IPS DF 4.7 (cell line): Measurements from ENCODE around the gene NME1.

ENCODE experiments used
- DNase-seq: peaks from one replicate; pipeline ENCODE4 v3.0.0-alpha.2; 2013; ENCODE audit warnings: low spot score; ENCODE audit errors: extremely low read depth

The NME1 gene

DNA sequence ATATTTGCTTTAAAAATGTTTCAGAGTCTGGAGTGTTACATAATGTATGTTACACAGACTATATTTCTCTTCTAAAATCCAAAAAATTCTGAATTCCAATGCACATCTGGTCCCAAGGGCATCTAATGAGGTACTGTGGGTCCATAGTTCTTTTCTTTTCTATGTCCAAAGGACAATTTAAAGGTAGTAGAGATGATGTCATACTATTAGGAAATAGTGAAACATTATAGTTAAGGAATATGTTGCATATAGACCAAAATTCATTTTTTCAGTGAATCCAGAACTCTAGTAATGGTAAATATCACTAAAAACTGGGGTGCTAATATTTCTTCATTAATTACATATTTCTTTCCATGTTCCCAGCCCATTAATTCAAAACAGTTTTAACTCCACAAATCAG is 35.8 kb downstream of the NME1 start:
- DNase-seq, result no peak

DNA sequence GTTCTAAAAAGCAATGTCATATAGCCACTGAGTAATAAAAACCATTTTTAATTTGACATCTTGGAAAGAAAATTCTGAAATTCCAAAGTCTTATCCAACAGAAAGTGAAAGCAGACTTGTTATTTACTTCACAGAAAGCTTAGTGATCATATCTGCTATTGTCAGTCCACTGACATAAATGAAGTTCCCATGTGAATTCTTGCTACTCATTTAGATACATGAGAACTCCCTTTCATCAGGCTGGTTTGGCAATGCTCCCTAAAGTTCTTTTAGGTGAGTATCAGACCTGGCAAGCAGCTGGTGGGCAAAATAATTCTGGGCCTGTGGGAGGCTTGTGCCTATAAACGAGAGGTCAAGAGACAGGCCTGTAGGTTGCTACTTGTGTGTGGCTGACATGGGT is 36.3 kb downstream of the NME1 start:
- no peak for DNase-seq

GRCh38 chr17:51191895-51192294 is 38.5 kb downstream of the NME1 start:
- no peak for DNase-seq

- DNase-seq, result no peak
Measured at GRCh38 chr17:51197754-51198153, 44.4 kb downstream of the NME1 start.

GRCh38 chr17:51200295-51200694 is 46.9 kb downstream of the NME1 start:
- no peak for DNase-seq

DNA sequence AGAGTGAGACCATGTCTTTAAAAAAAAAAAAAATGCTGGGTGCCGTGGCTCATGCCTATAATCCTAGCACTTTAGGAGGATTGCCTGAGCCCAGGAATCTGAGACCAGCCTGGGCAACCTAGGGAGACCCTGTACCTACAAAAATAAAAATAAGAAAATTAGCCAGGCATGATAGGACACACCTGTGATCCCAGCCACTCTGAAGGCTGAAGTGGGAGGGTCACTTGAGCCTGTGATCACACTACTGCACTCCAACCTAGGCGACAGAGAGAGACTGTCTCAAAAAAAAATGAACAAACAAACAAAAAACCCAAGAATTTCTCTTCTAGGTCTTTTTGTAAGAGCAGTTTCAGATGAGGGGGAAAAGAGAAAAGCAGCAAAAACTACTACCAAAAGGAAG is 47.5 kb downstream of the NME1 start:
- DNase-seq, result no peak

GRCh38 chr17:51203838-51204237 is 50.5 kb downstream of the NME1 start:
- DNase-seq, result no peak
